GM18511 (cell line): Measurements from ENCODE around the gene FAM240A.

Experiments used
- ATAC-seq: cut with Tn5 transposase; IDR thresholded peaks from one replicate; pipeline ENCODE4 v1.9.1; 2021; ENCODE audit warnings: mild to moderate bottlenecking, moderate library complexity; ENCODE audit not compliant: unreplicated experiment

FAM240A gene

DNA sequence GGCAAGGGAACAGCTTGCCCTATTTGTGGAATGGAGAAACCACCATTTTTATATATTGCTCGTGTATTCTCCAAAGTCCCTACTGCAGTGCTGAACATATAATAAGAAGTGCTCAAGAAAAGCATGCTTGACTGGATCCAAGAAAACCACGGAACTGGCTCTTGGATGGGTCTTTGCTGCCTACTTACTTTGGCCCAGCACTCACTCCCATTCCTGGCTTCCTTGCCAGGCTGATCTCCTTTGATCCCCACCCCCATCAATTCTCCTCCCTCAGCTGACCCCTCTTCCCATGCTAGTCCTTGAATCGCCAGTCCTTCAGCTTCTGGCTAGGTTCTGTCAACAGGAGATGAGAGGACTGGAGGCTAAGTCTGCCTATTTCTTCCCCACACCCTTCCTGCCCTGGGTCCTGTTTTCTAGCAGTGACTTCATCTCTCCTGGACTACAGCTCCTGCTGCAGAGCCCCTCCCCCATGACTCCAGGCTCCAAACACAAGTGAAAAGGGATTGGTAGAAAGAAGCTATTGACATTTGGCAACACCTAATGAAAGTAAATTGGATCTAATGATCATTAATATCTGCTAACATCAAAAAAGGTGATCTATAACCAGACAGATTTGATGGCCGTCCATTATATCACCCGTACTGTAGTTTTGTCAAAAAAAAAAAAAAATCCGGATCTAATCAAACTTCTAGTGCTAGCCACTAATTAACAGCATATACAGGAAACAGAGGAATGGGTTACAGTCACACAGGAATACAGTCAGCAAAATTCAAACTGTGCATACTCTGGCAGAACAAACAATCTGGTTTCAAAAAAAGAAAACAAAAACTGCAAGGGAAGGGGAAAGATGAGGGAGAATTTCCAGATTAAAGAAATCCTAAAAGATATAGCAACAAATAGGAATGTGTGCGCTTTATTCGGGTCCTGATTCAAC, 7.8 kb downstream of the FAM240A start:
- ATAC-seq, result no peak

DNA sequence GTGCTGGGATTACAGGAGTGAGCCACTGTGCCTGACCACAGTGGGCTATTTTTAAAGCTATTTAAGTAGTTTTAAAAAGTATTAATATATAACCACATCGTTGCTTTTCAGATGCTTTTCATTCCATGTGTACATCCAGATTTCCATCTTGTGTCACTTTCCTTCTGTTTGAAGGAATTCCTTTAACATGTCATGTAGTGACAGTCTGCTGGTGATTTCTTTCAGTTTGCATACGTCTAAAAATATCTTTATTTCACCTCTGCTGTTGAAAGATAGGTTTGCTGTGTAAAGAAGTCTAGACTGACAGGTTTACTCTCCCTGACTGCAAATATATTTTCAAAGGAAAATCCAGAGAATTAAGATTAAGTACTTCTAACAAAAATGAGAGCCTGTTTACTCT, 12.2 kb downstream of the FAM240A start:
- no peak for ATAC-seq

DNA sequence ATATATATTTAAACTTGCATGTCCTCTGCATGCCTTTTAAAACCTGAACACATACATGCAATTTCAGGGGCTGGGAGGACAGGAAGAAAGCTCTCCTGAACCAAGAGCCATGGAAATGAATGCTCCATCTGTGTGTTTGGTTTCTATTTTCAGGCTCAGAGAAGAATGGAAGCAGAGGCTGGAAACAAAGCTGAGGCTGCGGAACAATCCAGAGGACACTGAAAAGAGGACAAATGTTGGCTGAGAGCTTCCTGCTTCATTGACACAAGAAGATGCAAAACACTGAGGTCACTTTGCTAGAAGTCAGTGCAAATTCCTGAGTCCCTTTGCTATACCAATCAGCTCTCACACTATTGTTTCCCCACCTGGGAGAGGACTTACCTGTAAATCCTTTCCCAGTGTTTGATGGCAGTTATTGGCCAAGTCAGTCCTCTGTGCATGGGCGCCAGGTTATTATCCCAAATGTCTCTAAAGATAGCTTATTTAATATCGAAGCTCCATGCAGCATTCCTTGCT, 12.7 kb downstream of the FAM240A start:
- ATAC-seq, result no peak

DNA sequence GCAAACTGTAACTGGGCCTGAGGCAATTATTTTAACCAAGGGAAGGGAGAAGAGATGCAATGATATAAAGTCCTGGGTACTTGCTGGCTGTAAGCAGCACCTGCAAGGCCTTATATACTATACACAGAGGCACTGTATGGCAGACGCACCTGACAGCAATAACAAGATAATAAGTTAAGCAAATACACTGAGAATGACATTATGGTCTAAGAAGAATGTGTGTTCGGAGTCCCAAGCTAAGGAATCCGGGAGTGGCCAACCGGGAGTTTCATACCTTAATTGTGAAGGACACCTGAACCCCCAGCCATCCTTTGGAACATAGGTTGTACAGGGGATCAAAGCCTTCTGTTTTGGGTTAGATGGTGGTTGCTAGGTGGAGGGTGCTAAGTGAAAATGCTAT, 13.7 kb downstream of the FAM240A start:
- ATAC-seq, result no peak

DNA sequence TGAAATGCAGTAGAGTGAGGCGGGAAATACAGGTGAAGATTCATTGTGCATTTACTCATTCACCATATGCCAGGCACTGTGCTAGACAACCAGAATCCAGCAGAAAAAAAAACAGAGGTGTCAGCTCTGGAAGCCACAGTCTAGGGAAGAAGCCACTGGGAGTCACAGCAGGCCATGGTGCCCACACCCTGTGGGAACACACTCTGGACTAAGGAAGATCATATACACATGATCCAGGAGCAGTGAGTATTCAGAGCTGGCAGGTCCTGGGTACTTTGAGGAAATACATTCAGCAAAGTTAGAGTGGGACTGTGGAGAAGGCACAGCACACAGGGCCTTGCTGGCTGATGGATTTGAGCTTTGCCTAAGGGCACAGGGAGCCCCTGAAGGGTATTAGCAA, 14.8 kb downstream of the FAM240A start:
- no peak for ATAC-seq

DNA sequence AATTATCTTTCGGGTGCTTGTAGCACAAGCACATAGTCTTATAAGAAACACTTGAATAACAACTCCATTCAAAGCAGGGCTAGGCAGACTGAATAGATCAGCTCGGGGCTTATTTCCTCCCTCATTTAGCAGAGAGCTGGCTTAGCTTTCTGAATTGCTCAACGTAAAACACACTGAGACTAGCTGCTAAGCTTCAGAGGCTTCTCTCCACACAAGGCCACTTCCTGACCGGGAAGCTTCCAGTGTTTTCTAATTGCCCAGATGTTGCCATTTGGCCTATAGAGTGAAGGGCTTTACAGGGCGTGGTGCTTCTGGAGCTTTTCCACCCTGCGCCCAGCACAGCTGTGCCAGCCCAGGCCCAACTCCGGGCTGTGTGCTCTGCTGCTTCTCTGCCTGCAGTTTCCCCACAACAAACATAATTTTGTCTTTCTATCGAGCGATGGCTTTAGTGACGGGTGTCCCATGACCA, 16.6 kb downstream of the FAM240A start:
- ATAC-seq, result no peak

DNA sequence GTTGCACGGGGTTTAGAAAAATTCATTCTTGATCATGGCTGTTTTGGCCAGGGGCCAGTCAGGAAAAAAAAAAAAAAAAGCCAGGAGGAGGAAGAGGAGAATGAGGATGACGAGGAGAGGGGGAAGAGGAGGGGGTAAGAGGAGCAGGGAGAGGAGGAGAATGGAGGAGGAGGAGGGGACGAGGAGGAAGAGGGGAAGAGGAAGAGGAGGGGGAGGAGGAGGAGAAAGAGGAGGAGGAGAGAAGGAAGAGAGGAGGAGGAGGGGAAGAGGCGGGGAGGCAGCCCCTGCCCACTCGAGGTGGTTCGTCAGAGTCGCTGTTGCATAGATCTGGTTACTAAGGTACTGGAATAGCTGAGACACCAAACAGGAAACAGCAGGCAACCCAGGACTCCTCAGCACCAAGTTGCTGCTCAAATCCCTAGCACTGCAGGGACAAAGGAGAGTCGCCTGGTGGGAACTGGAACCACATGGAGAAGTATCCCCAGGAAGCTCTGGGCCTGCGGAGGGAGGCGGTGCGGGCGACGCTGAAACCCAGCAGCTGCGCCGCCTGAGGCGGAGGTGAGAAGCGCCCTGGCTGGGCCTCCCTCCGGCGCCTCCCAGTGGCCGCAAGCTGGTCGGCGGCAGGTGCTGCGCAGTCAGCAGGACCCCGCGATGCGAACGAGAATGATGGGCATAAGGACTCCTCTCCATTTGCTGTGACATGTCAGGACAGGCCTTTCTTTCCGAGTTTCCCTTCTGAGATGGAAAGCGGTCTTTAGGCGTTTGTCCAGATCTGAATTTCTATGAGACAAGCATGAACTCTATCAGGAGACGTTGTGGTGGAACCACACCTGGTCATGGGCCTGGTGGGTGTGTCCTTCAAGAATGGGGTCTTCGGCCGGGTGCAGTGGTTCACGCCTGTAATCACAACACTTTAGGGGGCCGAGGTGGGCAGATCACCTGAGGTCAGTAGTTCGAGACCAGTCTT, 17.5 kb downstream of the FAM240A start:
- peak; percentile 84 for ATAC-seq

DNA sequence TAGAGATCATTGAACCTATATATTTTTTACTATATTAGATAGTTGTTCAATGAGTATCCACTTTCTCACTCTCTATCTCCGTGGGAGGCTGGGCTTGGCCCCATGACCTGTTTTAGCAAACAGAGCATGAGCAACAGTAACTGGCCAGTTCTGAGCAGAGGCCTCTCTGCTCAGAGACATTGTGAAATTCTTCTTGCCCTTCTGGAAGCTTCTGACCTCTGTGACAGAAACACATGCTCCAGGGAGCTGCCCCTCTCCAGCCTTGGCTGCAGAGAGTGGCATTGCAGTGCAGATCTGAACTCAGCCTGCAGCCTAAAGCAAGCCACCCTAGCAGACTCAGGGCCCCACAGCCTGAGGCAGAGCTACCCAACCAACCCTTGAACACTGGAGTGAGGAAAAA, 20.5 kb downstream of the FAM240A start:
- ATAC-seq, result no peak

DNA sequence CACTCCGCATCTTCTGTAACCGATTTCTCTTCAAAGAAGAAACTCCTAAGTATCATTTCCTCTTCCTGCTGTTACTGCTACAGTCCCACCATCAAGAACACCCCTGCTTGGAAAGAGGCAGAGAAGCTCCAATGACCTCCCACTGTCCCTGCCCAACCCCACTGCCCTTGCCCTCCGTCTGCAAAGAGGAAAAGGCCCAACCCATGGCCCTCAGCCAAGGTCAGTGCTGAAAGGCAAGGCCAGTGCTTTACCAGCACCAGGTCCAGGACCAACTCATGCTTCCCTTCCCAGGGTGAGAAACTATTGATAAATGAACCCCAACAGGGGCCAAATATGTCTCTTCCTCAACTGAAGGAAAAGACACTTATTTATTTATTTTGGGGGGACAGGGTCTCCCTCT, 22.5 kb downstream of the FAM240A start:
- ATAC-seq, result no peak

DNA sequence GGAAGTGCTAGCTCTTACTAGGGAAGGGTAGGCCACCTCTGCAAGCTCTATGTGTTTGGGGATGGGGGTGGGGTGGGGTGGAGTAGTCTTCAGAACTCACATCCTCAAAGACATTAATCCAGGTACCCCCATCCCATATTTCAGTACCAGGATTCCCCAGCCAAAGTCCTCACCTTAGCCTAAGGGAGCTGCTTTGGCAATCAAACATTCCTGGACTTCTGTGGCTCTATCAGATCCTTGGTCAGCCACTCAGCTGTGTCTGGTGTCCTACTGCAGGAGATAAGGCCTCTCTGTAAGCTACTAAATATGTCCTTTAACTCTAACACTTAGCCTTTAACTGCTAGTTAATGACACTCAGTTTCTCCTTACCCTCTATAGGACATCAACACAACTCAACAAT, 26.9 kb downstream of the FAM240A start:
- ATAC-seq, result no peak

DNA sequence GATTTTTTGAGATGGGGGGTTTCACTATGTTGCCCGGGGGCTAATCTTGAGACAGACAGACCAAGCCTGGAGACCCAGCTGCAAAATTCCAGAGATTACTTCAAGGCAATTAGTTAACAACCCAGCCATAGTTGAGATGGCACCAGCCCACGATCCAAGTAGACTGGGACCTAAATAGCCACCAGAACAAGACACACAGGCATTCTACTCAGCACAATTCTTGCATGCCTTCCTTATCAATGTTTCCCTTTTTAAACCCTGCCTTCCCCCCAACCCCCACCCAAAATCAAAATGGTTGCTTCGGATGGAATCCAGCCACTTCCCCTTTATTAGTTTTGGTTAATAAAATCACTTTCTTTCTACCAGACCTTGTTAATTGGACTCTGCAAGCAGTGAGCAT, 28.6 kb downstream of the FAM240A start:
- ATAC-seq, result no peak

DNA sequence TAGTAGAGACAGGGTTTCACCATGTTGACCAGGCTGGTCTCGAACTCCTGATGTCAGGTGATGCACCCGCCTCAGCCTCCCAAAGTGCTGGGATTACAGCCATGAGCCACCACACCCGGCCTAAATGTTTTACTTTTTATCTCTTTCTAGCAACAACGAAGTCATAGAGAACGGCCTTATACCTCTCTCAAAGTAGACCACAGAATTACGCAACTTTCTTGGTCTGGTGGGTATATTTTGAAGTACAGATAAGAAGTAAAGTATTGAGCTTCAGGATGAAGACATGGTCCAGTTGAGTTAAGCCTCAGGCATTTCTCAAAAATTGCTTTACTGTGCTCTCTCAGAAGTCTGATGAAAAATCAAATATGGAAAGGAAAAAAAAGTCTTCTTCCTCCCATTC, 30.6 kb downstream of the FAM240A start:
- no peak for ATAC-seq

DNA sequence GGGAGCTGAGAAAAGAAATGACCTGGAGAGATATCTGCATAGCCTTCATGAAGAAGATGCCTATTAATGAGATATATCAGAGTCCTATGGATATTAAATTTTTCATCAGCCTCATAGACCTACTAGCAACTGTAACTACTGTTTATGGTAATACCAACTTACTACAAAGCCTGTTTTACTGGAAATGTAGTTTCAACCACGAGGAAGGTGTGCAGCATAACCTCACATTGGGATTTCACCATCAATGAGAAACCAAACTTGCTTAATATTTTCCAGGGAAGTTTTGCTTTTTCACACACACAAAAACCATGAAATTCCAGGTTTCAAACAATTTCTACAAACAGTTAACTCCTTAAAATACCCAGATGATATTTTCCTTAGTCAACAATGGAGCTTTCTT, 31.4 kb downstream of the FAM240A start:
- no peak for ATAC-seq

DNA sequence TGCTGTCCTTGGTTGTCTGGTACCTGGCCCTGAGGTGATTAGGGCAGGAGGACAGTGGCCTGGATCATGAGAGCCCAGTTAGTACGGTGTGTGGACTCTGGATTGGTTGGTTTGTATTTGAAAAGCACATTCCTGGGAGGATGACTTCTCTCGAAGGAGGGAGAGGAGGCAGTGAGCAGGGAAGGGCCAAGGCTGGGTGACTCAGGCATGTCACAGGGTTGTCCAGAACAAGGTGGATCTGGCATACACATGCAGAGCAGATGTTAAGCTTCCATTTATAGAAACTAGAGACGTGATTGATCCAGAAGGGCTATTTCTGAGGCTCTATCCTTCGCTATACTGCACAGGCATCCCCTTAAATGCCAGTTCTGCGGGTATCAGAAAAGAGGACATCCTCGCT, 34.4 kb downstream of the FAM240A start:
- no peak for ATAC-seq

DNA sequence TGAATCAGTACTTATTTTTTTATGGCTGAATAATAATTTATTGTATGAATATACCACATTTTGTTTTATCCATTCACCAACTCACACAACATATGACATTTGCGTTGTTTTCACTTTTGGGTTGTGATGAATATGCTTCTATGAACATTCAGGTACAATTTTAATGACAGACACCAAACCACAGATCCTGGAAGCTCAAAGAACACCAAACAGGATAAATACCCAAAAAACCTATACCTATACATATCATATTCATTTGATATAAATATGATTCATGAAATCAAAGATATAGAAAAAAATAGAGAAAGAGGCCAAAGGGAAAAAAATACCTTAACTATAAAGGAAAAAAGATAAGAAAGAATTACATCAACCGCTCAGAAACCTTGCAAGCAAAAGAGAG, 35.8 kb downstream of the FAM240A start:
- no peak for ATAC-seq

DNA sequence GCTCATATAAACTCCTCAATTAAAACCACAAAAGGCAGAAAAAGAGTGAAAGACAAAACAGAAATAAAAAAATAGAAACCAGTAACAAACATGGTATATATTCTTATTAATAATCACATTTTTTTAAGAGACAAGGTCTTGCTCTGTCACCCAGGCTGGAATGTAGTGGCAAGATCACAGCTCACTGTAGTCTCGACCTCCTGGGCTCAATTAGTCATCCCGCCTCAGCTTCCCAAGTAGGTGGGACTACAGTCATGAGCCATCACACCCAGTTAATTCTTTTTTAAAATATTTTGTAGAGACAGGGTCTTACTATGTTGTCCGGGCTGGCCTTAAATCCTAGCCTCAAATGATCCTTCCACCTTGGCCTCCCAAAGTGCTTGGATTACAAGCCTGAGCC, 37.1 kb downstream of the FAM240A start:
- ATAC-seq, result no peak

DNA sequence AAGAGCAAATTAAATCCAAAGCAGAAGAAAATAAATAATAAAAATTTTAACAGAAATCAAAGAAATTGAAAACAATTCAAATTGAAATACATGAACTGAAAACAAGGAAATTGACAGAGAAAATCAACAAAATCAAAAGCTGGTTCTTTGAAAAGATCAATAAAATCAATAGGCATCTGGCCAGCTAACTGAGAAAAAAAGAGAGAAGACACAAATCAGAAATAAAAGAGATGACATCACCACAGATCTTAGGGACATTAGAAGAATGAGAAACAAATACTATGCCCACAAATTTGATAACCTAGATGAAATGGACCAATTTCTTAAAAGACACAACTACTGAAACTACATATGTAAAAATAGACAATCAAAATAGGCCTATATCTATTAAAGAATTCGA, 38.8 kb downstream of the FAM240A start:
- ATAC-seq, result no peak

DNA sequence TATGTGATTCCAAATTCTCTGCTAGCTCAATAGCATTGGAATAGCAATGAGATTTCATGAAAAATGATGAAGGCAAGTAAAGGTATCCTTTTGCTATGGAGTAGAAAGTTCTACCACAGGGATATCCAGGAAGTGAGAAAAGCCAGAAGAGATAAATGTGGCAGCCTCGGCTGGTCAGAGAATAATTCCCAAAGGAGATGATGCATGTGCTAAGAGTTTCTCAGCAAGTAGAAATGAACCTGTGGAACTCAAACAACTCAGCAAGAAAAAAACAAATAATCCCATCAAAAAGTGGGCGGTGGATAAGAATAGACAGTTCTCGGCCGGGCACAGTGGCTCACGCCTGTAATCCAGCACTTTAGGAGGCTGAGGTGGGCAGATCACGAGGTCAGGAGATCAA, 42.9 kb downstream of the FAM240A start:
- no peak for ATAC-seq

DNA sequence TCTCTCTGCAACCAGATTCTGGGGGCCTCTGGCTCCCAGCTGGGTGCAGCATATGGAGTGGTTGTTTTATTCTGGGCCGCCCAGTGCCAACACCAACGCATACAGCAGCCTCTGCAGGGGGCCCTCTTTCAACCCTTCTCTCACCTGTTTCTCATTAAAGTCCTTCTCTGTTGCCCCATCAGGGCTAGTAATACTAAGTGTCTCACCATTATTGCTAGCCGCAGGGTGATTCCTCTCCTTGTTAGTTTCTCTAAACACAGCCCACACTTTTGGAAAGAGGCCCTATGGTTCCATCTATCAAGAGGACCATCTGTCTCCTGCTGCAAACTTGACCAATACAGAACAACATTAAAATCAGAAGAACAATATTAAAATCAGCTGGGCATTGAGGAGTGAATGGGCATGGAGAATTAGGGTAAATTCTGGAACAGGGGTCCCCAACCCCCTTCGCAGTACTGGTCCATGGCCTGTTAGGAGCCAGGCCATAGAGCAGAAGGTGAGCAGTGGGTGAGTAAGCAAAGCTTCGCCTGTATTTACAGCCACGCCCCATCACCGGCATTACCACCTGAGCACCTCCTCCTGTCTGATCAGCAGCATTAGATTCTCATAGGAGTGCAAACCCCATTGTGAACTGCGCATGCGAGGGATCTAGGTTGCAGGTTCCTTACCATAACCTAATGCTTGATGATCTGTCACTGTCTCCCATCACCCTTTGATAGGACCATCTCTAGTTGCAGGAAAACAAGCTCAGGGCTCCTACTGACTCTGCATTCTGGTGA, 44.6 kb downstream of the FAM240A start:
- no peak for ATAC-seq

DNA sequence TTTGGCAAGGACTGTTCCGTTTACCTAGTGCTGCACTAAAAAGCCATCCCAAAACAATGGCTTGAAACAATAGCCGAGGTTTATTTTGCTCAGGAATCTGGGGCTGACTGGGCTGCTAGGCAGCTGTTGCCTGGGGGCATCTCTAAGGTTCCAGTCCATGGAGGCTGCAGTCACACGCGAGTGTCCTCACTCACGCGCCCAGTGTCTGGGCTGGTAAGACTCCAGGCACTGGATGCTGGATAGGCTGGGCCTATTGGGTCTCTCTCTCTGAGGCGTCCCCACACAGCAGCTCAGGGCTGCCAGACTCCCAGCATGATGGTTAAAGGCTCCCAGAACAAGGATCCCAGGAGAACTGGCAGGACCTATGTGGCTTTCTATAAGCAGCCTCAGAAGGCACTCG, 47.0 kb downstream of the FAM240A start:
- no peak for ATAC-seq

DNA sequence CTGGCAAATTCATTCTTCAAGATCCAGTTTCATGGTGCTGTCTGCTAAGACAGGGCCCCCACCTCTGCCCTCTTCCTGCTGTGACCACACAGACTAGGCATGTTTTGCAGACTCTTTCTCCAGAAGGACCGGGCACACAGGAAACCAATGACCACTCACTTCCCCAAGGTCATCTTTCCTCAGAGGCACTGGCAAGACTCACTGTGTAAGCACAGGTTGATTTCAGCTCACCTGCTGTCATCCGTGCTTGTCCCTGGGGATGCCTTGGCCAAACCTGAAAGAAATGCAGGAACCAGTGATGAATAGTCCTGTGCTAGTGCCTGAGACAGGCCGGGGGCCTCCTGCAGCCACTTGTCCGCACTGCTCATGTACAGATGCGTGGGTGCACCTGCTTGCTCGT, 47.7 kb downstream of the FAM240A start:
- ATAC-seq, result no peak
